Measurements from ENCODE around the gene NHLRC1. TPM values are rescaled to one million over a fixed set of nuclear protein-coding genes. Genes with fewer than 3 reads are reported as not detected.

NHLRC1 gene
- total and polyA plus RNA-seq, 11 donors = 0.56 to 2.6 (median 1.3) TPM

GRCh38 chr6:18141805-18142590 is 19.5 kb upstream of the NHLRC1 start:
- no peaks in the 10 kb centered on the region for H3K4me1 ChIP-seq
- DNase-seq = no peak
- ATAC-seq = no peak
- H3K27me3 ChIP-seq = no peaks in the 10 kb centered on the region
- 84 to 91% (median 90%) methylated on average over 13 of the region's 13 CpGs for WGBS, 4 donors
- no peak overlapping the region for H3K4me3 ChIP-seq
- no peak for TF ChIP-seq POLR2A (IDR thresholded peaks at IDR 0.05)
- no peak for TF ChIP-seq CTCF (IDR thresholded peaks at IDR 0.05)
- no peak overlapping the region for H3K27ac ChIP-seq
- no peaks in the 10 kb centered on the region for H3K9me3 ChIP-seq
- intact Hi-C loops (cut with DNase I) = no loop called here
- peaks cover 0 to 95% (median 80%) of the 10 kb centered on the region in 9 donors for H3K36me3 ChIP-seq

- intact Hi-C loops (cut with DNase I) = no loop called here
- H3K4me3 ChIP-seq = no peak overlapping the region
- H3K4me1 ChIP-seq = no peaks in the 10 kb centered on the region
- WGBS, 4 donors = 89 to 97% (median 93%) methylated on average over 6 of the region's 6 CpGs
- TF ChIP-seq POLR2A (IDR thresholded peaks at IDR 0.05) = no peak
- TF ChIP-seq CTCF (IDR thresholded peaks at IDR 0.05) = no peak
- H3K9me3 ChIP-seq = no peaks in the 10 kb centered on the region
- H3K27me3 ChIP-seq = no peaks in the 10 kb centered on the region
- peaks cover 0 to 98% (median 80%) of the 10 kb centered on the region in 9 donors for H3K36me3 ChIP-seq
- DNase-seq = no peak
- no peak overlapping the region for H3K27ac ChIP-seq
- no peak for ATAC-seq
Observed at GRCh38 chr6:18139935-18140621, 17.6 kb upstream of the NHLRC1 start.

GRCh38 chr6:18138906-18139305 is 16.4 kb upstream of the NHLRC1 start:
- H3K36me3 ChIP-seq = peaks cover 0 to 99% (median 83%) of the 10 kb centered on the region in 9 donors
- H3K4me1 ChIP-seq = no peaks in the 10 kb centered on the region
- H3K9me3 ChIP-seq = no peaks in the 10 kb centered on the region
- TF ChIP-seq POLR2A (IDR thresholded peaks at IDR 0.05) (no peak), CTCF (IDR thresholded peaks at IDR 0.05) (no peak)
- ATAC-seq = no peak
- DNase-seq = no peak
- H3K27me3 ChIP-seq = no peaks in the 10 kb centered on the region
- no peak overlapping the region for H3K27ac ChIP-seq
- 93 to 95% (median 94%) methylated on average over 5 of the region's 5 CpGs for WGBS, 4 donors
- intact Hi-C loops (cut with DNase I) = no loop called here
- no peak overlapping the region for H3K4me3 ChIP-seq

GRCh38 chr6:18136260-18136659 is 13.8 kb upstream of the NHLRC1 start:
- Histone ChIP-seq H3K4me1 (no peaks in the 10 kb centered on the region), H3K4me3 (no peak overlapping the region), H3K27ac (no peak overlapping the region), H3K9me3 (no peaks in the 10 kb centered on the region), H3K36me3 (peaks cover 0 to 98% (median 88%) of the 10 kb centered on the region in 9 donors), H3K27me3 (no peaks in the 10 kb centered on the region)
- DNase-seq (no peak), ATAC-seq (no peak)
- intact Hi-C loops (cut with DNase I) = no loop called here
- TF ChIP-seq CTCF (IDR thresholded peaks at IDR 0.05) (no peak), POLR2A (IDR thresholded peaks at IDR 0.05) (no peak)
- 94 to 98% (median 97%) methylated on average over 10 of the region's 10 CpGs for WGBS, 4 donors
